NCI-H1105 treated with DMSO at 0.1 percent for 48 hours (cell line): Measurements from ENCODE around the gene JMJD4.

Experiments used
- DNase-seq: peaks from one replicate; lab custom pipeline; 2025; lab: John Stamatoyannopoulos, UW

JMJD4 gene

GRCh38 chr1:227734856-227735538, at the start of gene JMJD4, which contains the start of gene SNAP47:
TSS of gene JMJD4 (minus strand) at chr1:227735302. CDS start at chr1:227735273, 29 bp downstream.
TSS of gene SNAP47 (plus strand) at chr1:227735435. CDS start at chr1:227747737, 12,302 bp downstream.
- DNase-seq: peak; percentile 73

GRCh38 chr1:227782226-227782625, 47.1 kb upstream of the JMJD4 start:
- no peak for DNase-seq

- no peak for DNase-seq
Measured at GRCh38 chr1:227781314-227781930, 46.3 kb upstream of the JMJD4 start.

GRCh38 chr1:227780101-227781044, 45.3 kb upstream of the JMJD4 start:
- no peak for DNase-seq

GRCh38 chr1:227779685-227780084, 44.6 kb upstream of the JMJD4 start:
- DNase-seq: no peak

- DNase-seq: no peak
Measured at GRCh38 chr1:227779021-227779441, 43.9 kb upstream of the JMJD4 start.

- no peak for DNase-seq
Measured at GRCh38 chr1:227778401-227778947, 43.4 kb upstream of the JMJD4 start.

- no peak for DNase-seq
Measured at GRCh38 chr1:227777646-227778045, 42.5 kb upstream of the JMJD4 start.

GRCh38 chr1:227777156-227777555, 42.1 kb upstream of the JMJD4 start:
- DNase-seq: no peak

GRCh38 chr1:227776331-227776771, 41.2 kb upstream of the JMJD4 start:
- DNase-seq: no peak

- DNase-seq: no peak
Measured at GRCh38 chr1:227775841-227776240, 40.7 kb upstream of the JMJD4 start.

- no peak for DNase-seq
Measured at GRCh38 chr1:227774821-227775661, 39.9 kb upstream of the JMJD4 start.

GRCh38 chr1:227774051-227774731, 39.1 kb upstream of the JMJD4 start:
- DNase-seq: no peak

GRCh38 chr1:227773558-227773957, 38.5 kb upstream of the JMJD4 start:
- DNase-seq: no peak

GRCh38 chr1:227771771-227772170, 36.7 kb upstream of the JMJD4 start:
- DNase-seq: no peak

- no peak for DNase-seq
Measured at GRCh38 chr1:227771326-227771725, 36.2 kb upstream of the JMJD4 start.

GRCh38 chr1:227770812-227771211, 35.7 kb upstream of the JMJD4 start:
- DNase-seq: no peak

GRCh38 chr1:227769936-227770494, 34.9 kb upstream of the JMJD4 start:
- no peak for DNase-seq

- DNase-seq: no peak
Measured at GRCh38 chr1:227769047-227769935, 34.2 kb upstream of the JMJD4 start.
